DOHH2 (cell line): ENCODE results near the gene CHD5.
"Not testable (repeated sequence)": the region's sequence is repeated elsewhere in the genome, so short reads cannot be mapped to it uniquely, and the experiment has no call there.

ENCODE experiments used
- H3F3A ChIP-seq: fragments of 200-600 bp; sonication (generic), shearing (Covaris generic); 2 replicates; pipeline ENCODE4 v1.6.0; 2016; ENCODE audit warnings: antibody characterized with exemption, mild to moderate bottlenecking; ENCODE audit not compliant: control insufficient read depth, insufficient read depth
- H3K27ac ChIP-seq: fragments of 200-600 bp; sonication (generic); 2 replicates; pipeline ENCODE4 v1.5.1; 2014; ENCODE audit warnings: low read depth, mild to moderate bottlenecking, low read length, moderate library complexity
- H3K27me3 ChIP-seq: fragments of 200-600 bp; sonication (generic); 2 replicates; pipeline ENCODE4 v1.6.1; 2014; ENCODE audit warnings: mild to moderate bottlenecking, low read length, mixed read lengths; ENCODE audit not compliant: control insufficient read depth
- H3K36me3 ChIP-seq: fragments of 200-600 bp; sonication (generic); 2 replicates; pipeline ENCODE4 v1.6.1; 2014; ENCODE audit warnings: mild to moderate bottlenecking, low read length, moderate library complexity, mixed read lengths; ENCODE audit not compliant: control insufficient read depth
- H3K4me1 ChIP-seq: fragments of 200-600 bp; sonication (generic); 2 replicates; pipeline ENCODE4 v1.6.1; 2014; ENCODE audit warnings: mild to moderate bottlenecking, low read length, mixed read lengths; ENCODE audit not compliant: control insufficient read depth
- H3K4me2 ChIP-seq: fragments of 200-600 bp; sonication (generic); 2 replicates; pipeline ENCODE4 v1.6.0; 2014; ENCODE audit warnings: mild to moderate bottlenecking, low read length, moderate library complexity
- H3K4me3 ChIP-seq: fragments of 200-600 bp; sonication (generic); 2 replicates; pipeline ENCODE4 v1.5.1; 2014; ENCODE audit warnings: mild to moderate bottlenecking, low read length, mixed read lengths
- H3K79me2 ChIP-seq: fragments of 200-600 bp; sonication (generic); 2 replicates; pipeline ENCODE4 v1.6.1; 2014; ENCODE audit warnings: mild to moderate bottlenecking, low read length, mixed read lengths; ENCODE audit not compliant: control insufficient read depth
- H3K9me2 ChIP-seq: fragments of 200-600 bp; sonication (generic); replicated peaks from 2 replicates; pipeline ENCODE4 v1.6.1; 2014; ENCODE audit warnings: mild to moderate bottlenecking, low read length, mixed read lengths; ENCODE audit not compliant: control insufficient read depth
- H3K9me3 ChIP-seq: fragments of 200-600 bp; sonication (generic); 2 replicates; pipeline ENCODE4 v1.6.1; 2014; ENCODE audit warnings: antibody characterized with exemption, low read length, mixed read lengths; ENCODE audit not compliant: control insufficient read depth, insufficient read depth
- H4K20me1 ChIP-seq: fragments of 200-600 bp; sonication (generic); 2 replicates; pipeline ENCODE4 v1.6.0; 2014; ENCODE audit warnings: low read depth, mild to moderate bottlenecking, antibody characterized with exemption, low read length, moderate library complexity; ENCODE audit not compliant: control insufficient read depth, insufficient read depth
- CTCF ChIP-seq: fragments of 200-600 bp; sonication (generic); IDR thresholded peaks from one replicate; pipeline ENCODE4 v1.5.1; 2014; ENCODE audit warnings: antibody characterized with exemption, mild to moderate bottlenecking, low read depth, low read length; ENCODE audit not compliant: poor library complexity, severe bottlenecking
- EZH2phosphoT487 ChIP-seq: fragments of 200-600 bp; sonication (generic); IDR thresholded peaks from 2 replicates; pipeline ENCODE4 v1.6.1; 2017; ENCODE audit warnings: borderline replicate concordance, mild to moderate bottlenecking, antibody characterized with exemption, low read length, moderate library complexity, mixed read lengths

Gene CHD5

GRCh38 chr1:6220236-6220635, 40.1 kb upstream of the CHD5 start:
- peaks cover 5% of the 10 kb centered on the region; the same call in 1 of the 2 replicates for H3K79me2 ChIP-seq
- peaks cover 47% of the 10 kb centered on the region for H3K36me3 ChIP-seq
- no peaks in the 10 kb centered on the region for H3K4me1 ChIP-seq
- H4K20me1 ChIP-seq: peaks cover 4% of the 10 kb centered on the region; the same call in 1 of the 2 replicates
- H3K4me3 ChIP-seq: no peak overlapping the region
- no peak overlapping the region for H3K4me2 ChIP-seq
- TF ChIP-seq EZH2phosphoT487 (no peak), CTCF (no peak)
- no peaks in the 10 kb centered on the region; the same call in 1 of the 2 replicates for H3F3A ChIP-seq
- H3K27me3 ChIP-seq: no peaks in the 10 kb centered on the region
- H3K27ac ChIP-seq: no peak overlapping the region
- no peaks in the 10 kb centered on the region for H3K9me3 ChIP-seq
- H3K9me2 ChIP-seq: no peaks in the 10 kb centered on the region

- H3K4me3 ChIP-seq, H3F3A ChIP-seq, H3K4me1 ChIP-seq, H3K4me2 ChIP-seq, H3K9me3 ChIP-seq, H4K20me1 ChIP-seq, H3K27me3 ChIP-seq, H3K79me2 ChIP-seq, H3K27ac ChIP-seq, H3K9me2 ChIP-seq: not testable (repeated sequence)
- H3K36me3 ChIP-seq: peaks cover 41% of the 10 kb centered on the region
Measured at GRCh38 chr1:6219641-6220040, 39.5 kb upstream of the CHD5 start.

GRCh38 chr1:6218375-6219164, 38.4 kb upstream of the CHD5 start:
- no peaks in the 10 kb centered on the region for H3K27me3 ChIP-seq
- no peaks in the 10 kb centered on the region for H3K9me3 ChIP-seq
- no peaks in the 10 kb centered on the region; the same call in 1 of the 2 replicates for H3F3A ChIP-seq
- no peak overlapping the region for H3K4me2 ChIP-seq
- H3K4me1 ChIP-seq: no peaks in the 10 kb centered on the region
- no peaks in the 10 kb centered on the region for H3K79me2 ChIP-seq
- no peaks in the 10 kb centered on the region for H3K9me2 ChIP-seq
- H3K36me3 ChIP-seq: peaks cover 30% of the 10 kb centered on the region
- no peak overlapping the region for H3K27ac ChIP-seq
- H4K20me1 ChIP-seq: no peaks in the 10 kb centered on the region
- TF ChIP-seq EZH2phosphoT487 (no peak), CTCF (no peak)
- no peak overlapping the region for H3K4me3 ChIP-seq

- no peaks in the 10 kb centered on the region for H3K36me3 ChIP-seq
- no peak overlapping the region for H3K4me3 ChIP-seq
- no peak overlapping the region for H3K27ac ChIP-seq
- TF ChIP-seq EZH2phosphoT487 (no peak), CTCF (no peak)
- no peaks in the 10 kb centered on the region for H3K9me3 ChIP-seq
- H3K9me2 ChIP-seq: no peaks in the 10 kb centered on the region
- H3F3A ChIP-seq: no peaks in the 10 kb centered on the region
- peaks cover 15% of the 10 kb centered on the region for H3K4me1 ChIP-seq
- no peaks in the 10 kb centered on the region for H3K79me2 ChIP-seq
- no peaks in the 10 kb centered on the region for H4K20me1 ChIP-seq
- peak overlapping the region; percentile 5; the same call in 1 of the 2 replicates for H3K4me2 ChIP-seq
- peaks cover 18% of the 10 kb centered on the region for H3K27me3 ChIP-seq
Measured at GRCh38 chr1:6212193-6212959, 32.3 kb upstream of the CHD5 start.
